ENCODE data around the gene GPR137B.

The GPR137B gene

DNA sequence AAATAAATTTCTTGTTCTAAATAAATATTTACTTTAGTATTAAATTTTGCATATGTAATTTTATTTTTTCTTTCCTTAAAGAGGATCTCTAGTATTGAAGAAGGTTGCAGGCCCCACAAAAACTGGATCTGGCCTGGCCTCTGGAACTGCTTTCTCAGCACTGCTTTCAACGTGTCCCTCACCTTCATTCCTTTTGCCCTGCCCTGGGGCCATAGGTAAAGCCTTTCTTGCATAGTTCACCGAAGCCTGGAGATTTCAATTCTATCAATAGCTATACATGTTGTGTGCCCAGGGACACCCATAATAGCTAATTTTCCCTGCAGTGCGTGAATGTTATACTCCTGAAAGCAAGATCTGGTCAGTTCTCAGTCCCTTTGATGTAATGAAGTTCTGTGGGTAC, 12.0 kb upstream of the GPR137B start:
- Histone ChIP-seq H3K9me3 (no peaks in the 10 kb centered on the region), H3K36me3 (no peaks in the 10 kb centered on the region), H3K4me3 (ENCODE audit: low read depth, low read length) (no peak overlapping the region), H3K4me1 (no peaks in the 10 kb centered on the region), H3K27me3 (peaks cover 9% of the 10 kb centered on the region)
- TF ChIP-seq, protein P1, sequence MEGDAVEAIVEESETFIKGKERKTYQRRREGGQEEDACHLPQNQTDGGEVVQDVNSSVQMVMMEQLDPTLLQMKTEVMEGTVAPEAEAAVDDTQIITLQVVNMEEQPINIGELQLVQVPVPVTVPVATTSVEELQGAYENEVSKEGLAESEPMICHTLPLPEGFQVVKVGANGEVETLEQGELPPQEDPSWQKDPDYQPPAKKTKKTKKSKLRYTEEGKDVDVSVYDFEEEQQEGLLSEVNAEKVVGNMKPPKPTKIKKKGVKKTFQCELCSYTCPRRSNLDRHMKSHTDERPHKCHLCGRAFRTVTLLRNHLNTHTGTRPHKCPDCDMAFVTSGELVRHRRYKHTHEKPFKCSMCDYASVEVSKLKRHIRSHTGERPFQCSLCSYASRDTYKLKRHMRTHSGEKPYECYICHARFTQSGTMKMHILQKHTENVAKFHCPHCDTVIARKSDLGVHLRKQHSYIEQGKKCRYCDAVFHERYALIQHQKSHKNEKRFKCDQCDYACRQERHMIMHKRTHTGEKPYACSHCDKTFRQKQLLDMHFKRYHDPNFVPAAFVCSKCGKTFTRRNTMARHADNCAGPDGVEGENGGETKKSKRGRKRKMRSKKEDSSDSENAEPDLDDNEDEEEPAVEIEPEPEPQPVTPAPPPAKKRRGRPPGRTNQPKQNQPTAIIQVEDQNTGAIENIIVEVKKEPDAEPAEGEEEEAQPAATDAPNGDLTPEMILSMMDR (IDR thresholded peaks at IDR 0.05; ENCODE audit: low read depth, low read length) = no peak
- no peak for DNase-seq

DNA sequence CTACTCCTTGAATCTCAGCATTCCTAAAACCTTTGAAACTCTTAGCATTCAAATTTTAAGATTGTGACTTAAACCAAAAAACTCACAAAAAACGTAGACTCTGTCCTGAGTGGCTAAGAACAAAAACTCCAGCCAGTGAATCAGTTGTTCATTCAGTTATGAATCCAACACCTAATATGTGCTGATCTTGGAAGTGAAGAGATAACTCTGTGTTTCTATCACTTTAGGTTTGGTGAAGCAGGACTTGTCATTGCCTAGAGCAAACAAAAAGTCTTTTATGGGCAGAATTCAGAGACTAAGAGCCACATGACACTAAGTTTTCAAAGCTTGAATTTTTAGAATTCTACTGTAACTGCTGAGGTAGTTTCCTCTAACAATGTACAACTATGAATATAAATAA, 10.4 kb upstream of the GPR137B start:
- no peaks in the 10 kb centered on the region for H3K36me3 ChIP-seq
- H3K27me3 ChIP-seq = peaks cover 9% of the 10 kb centered on the region
- no peaks in the 10 kb centered on the region for H3K9me3 ChIP-seq
- DNase-seq = no peak
- no peaks in the 10 kb centered on the region for H3K4me1 ChIP-seq
- TF ChIP-seq, protein P1 (IDR thresholded peaks at IDR 0.05; ENCODE audit: low read depth, low read length) = no peak
- H3K4me3 ChIP-seq (ENCODE audit: low read depth, low read length) = no peak overlapping the region

GRCh38 chr1:236132420-236133046, 9.8 kb upstream of the GPR137B start:
- no peaks in the 10 kb centered on the region for H3K4me1 ChIP-seq
- DNase-seq = no peak
- H3K9me3 ChIP-seq = no peaks in the 10 kb centered on the region
- H3K27me3 ChIP-seq = peaks cover 9% of the 10 kb centered on the region
- H3K36me3 ChIP-seq = no peaks in the 10 kb centered on the region
- H3K4me3 ChIP-seq (ENCODE audit: low read depth, low read length) = no peak overlapping the region
- TF ChIP-seq, protein P1 (IDR thresholded peaks at IDR 0.05; ENCODE audit: low read depth, low read length) = no peak

- Histone ChIP-seq H3K4me3 (ENCODE audit: low read depth, low read length) (no peak overlapping the region), H3K27me3 (peaks cover 9% of the 10 kb centered on the region), H3K4me1 (no peaks in the 10 kb centered on the region), H3K9me3 (no peaks in the 10 kb centered on the region), H3K36me3 (no peaks in the 10 kb centered on the region)
- TF ChIP-seq, protein P1 (IDR thresholded peaks at IDR 0.05; ENCODE audit: low read depth, low read length) = no peak
- no peak for DNase-seq
Measured at GRCh38 chr1:236133339-236133738, 9.0 kb upstream of the GPR137B start.

GRCh38 chr1:236133802-236134201, 8.5 kb upstream of the GPR137B start:
- no peak for DNase-seq
- peaks cover 9% of the 10 kb centered on the region for H3K27me3 ChIP-seq
- no peak overlapping the region for H3K4me3 ChIP-seq (ENCODE audit: low read depth, low read length)
- no peaks in the 10 kb centered on the region for H3K9me3 ChIP-seq
- no peaks in the 10 kb centered on the region for H3K4me1 ChIP-seq
- TF ChIP-seq, protein P1 (IDR thresholded peaks at IDR 0.05; ENCODE audit: low read depth, low read length) = no peak
- no peaks in the 10 kb centered on the region for H3K36me3 ChIP-seq

DNA sequence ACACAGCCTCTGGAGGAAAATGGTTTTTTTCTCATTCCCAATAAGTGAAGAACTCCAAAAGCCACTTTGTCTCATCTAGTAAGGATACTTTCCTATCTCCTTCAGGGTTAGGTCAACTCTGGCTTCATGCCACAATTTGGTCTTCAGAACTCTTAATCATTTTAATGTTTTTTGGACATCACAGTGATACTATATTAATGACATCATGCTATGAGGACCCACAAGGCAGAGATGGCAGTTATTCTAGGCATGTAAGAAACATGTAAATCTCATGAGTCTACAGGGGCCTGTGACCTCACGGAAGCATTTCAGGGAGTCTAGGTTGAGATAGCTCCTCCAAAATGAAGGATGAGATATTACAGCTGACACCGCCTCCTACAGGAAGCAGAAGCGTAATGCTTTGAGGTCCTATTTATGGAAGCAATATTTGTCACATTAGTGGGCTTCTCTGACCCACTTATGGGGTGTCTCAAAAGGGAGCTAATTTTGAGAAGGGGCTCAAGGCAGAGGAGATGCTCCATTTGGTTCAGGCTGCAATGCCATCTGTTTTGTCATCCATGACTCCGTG, 5.0 kb upstream of the GPR137B start:
- TF ChIP-seq, protein P1 (IDR thresholded peaks at IDR 0.05; ENCODE audit: low read depth, low read length) = no peak
- no peak for DNase-seq
- H3K4me1 ChIP-seq = no peaks in the 10 kb centered on the region

More for the DNA sequence above, 5.0 kb upstream of the GPR137B start:
- H3K4me3 ChIP-seq (ENCODE audit: low read depth, low read length) = no peak overlapping the region
- no peaks in the 10 kb centered on the region for H3K36me3 ChIP-seq
- H3K27me3 ChIP-seq = peaks cover 35% of the 10 kb centered on the region
- no peaks in the 10 kb centered on the region for H3K9me3 ChIP-seq

Measured in BE2C (cell line).